MM.1S (cell line): Measurements from ENCODE around the gene DRD1.

ENCODE experiments used
- DNase-seq: peaks from one replicate; pipeline ENCODE4 v3.0.0-alpha.2; 2015
- H2AFZ ChIP-seq: fragments of 300-600 bp; sonication (generic); 2 replicates; pipeline ENCODE4 v1.6.0; 2016; ENCODE audit warnings: antibody characterized with exemption, low read length
- H3F3A ChIP-seq: fragments of 300-600 bp; sonication (generic); 2 replicates; pipeline ENCODE4 v1.6.1; 2016; ENCODE audit warnings: mild to moderate bottlenecking, antibody characterized with exemption, low read length, moderate library complexity, mixed read lengths; ENCODE audit not compliant: insufficient read depth
- H3K27ac ChIP-seq: fragments of 300-600 bp; sonication (generic); 2 replicates; pipeline ENCODE4 v1.5.1; 2016; ENCODE audit warnings: mild to moderate bottlenecking, low read length
- H3K27me3 ChIP-seq: fragments of 300-600 bp; sonication (generic); replicated peaks from 2 replicates; pipeline ENCODE4 v1.6.0; 2016; ENCODE audit warnings: low read length; ENCODE audit not compliant: insufficient read depth
- H3K36me3 ChIP-seq: fragments of 300-600 bp; sonication (generic); replicated peaks from 2 replicates; pipeline ENCODE4 v1.6.1; 2016; ENCODE audit warnings: mild to moderate bottlenecking, low read length, mixed read lengths; ENCODE audit not compliant: insufficient read depth
- H3K4me1 ChIP-seq: fragments of 300-600 bp; sonication (generic); 2 replicates; pipeline ENCODE4 v1.6.1; 2016; ENCODE audit warnings: low read length, mixed read lengths
- H3K4me2 ChIP-seq: fragments of 300-600 bp; sonication (generic); 2 replicates; pipeline ENCODE4 v1.6.0; 2016; ENCODE audit warnings: low read depth, low read length
- H3K4me3 ChIP-seq: fragments of 300-600 bp; sonication (generic); 2 replicates; pipeline ENCODE4 v1.5.1; 2016; ENCODE audit warnings: low read length, mixed read lengths
- H3K79me2 ChIP-seq: fragments of 300-600 bp; sonication (generic); 2 replicates; pipeline ENCODE4 v1.6.1; 2016; ENCODE audit warnings: mixed run types, low read length, mixed read lengths
- H3K9ac ChIP-seq: fragments of 300-600 bp; sonication (generic); 2 replicates; pipeline ENCODE4 v1.6.1; 2016; ENCODE audit warnings: low read length, mixed read lengths
- H3K9me2 ChIP-seq: fragments of 300-600 bp; sonication (generic); replicated peaks from 2 replicates; pipeline ENCODE4 v1.6.1; 2016; ENCODE audit warnings: mild to moderate bottlenecking, low read length, mixed read lengths; ENCODE audit not compliant: insufficient read depth
- H3K9me3 ChIP-seq: fragments of 300-600 bp; sonication (generic); replicated peaks from 2 replicates; pipeline ENCODE4 v1.6.1; 2016; ENCODE audit warnings: mild to moderate bottlenecking, low read length, mixed read lengths; ENCODE audit not compliant: insufficient read depth
- H4K20me1 ChIP-seq: fragments of 300-600 bp; sonication (generic); 2 replicates; pipeline ENCODE4 v1.6.1; 2016; ENCODE audit warnings: mild to moderate bottlenecking, low read length, moderate library complexity, mixed read lengths; ENCODE audit not compliant: insufficient read depth
- CTCF ChIP-seq: fragments of 300-600 bp; sonication (generic); IDR thresholded peaks from 2 replicates; pipeline ENCODE4 v1.5.1; 2016; ENCODE audit warnings: antibody characterized with exemption, low read length, mixed read lengths
- EZH2 ChIP-seq: fragments of 300-600 bp; sonication (generic); optimal IDR thresholded peaks from 2 replicates; pipeline ENCODE3; 2017; ENCODE audit warnings: low read depth, mild to moderate bottlenecking, antibody characterized with exemption, low read length, mixed read lengths
- EZH2phosphoT487 ChIP-seq: fragments of 300-600 bp; sonication (generic); IDR thresholded peaks from 2 replicates; pipeline ENCODE4 v1.6.1; 2018; ENCODE audit warnings: antibody characterized with exemption, low read length

Gene DRD1

GRCh38 chr5:175478008-175478383 is 34.0 kb upstream of the DRD1 start:
- Histone ChIP-seq H3K79me2 (peaks cover 45% of the 10 kb centered on the region), H3K9ac (no peak overlapping the region; the same call in 1 of the 2 replicates), H3K27me3 (peaks cover 11% of the 10 kb centered on the region; the same call in 1 of the 2 replicates), H3K4me3 (peak overlapping the region; percentile 94), H4K20me1 (peaks cover 9% of the 10 kb centered on the region; the same call in 1 of the 2 replicates), H3K4me1 (peaks cover 10% of the 10 kb centered on the region), H3K9me2 (no peaks in the 10 kb centered on the region), H3K4me2 (peak overlapping the region; percentile 85), H3F3A (no peaks in the 10 kb centered on the region), H3K27ac (no peak overlapping the region), H2AFZ (peak overlapping the region; percentile 66), H3K36me3 (no peaks in the 10 kb centered on the region; the same call in 1 of the 2 replicates), H3K9me3 (no peaks in the 10 kb centered on the region)
- no peak for TF ChIP-seq CTCF
- no peak for TF ChIP-seq EZH2
- no peak for TF ChIP-seq EZH2phosphoT487
- DNase-seq, result no peak

DNA sequence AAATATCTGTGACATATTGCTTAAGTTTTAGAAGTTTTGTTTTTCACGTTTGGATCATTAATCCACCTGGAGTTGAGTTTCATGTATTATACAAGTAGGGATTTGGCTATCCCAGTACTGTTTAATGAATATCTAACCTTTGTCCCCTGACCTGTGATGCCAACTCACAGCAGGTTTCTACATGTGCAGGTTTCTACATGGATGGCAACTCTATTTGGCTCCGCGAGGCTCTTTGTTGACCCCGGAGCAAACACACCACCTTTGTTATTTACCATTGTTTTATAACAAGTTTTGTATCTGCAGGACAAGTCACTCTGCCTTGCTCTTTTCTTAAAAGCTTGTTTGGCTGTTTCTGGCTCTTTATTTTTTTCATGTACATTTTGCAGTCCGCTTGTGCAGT is 33.5 kb upstream of the DRD1 start:
- no peak overlapping the region for H3K4me3 ChIP-seq
- TF ChIP-seq EZH2phosphoT487 (no peak), CTCF (no peak), EZH2 (no peak)
- no peak overlapping the region for H3K9ac ChIP-seq
- H3K9me3 ChIP-seq, result no peaks in the 10 kb centered on the region
- H3K79me2 ChIP-seq, result peaks cover 39% of the 10 kb centered on the region
- no peaks in the 10 kb centered on the region for H3K9me2 ChIP-seq
- H2AFZ ChIP-seq, result no peak overlapping the region
- H3K27me3 ChIP-seq, result peaks cover 11% of the 10 kb centered on the region; the same call in 1 of the 2 replicates
- no peak for DNase-seq
- H3K4me1 ChIP-seq, result peaks cover 10% of the 10 kb centered on the region
- H3F3A ChIP-seq, result no peaks in the 10 kb centered on the region
- H3K4me2 ChIP-seq, result no peak overlapping the region
- H3K36me3 ChIP-seq, result no peaks in the 10 kb centered on the region; the same call in 1 of the 2 replicates
- no peak overlapping the region for H3K27ac ChIP-seq
- H4K20me1 ChIP-seq, result peaks cover 6% of the 10 kb centered on the region; the same call in 1 of the 2 replicates

DNA sequence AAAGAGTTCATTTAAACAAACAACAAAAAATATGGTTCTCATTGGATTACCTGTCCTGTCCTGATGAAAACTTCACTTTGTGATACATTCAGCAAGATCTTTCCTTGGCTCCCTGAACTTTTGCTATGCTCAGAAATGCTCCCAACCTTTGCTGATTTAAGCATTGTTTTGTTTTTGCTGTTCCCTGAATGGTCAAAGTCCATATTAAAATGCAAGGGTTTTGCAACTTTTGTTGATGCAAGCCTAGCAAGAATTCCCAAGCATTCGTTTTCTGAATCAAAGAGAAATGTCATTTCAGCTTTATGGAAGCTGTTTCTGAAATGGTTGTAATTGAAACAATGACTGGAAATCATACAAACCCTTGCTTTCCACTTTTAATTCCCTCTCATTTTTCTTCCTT is 31.3 kb upstream of the DRD1 start:
- Histone ChIP-seq H3K79me2 (peaks cover 17% of the 10 kb centered on the region), H3K27me3 (peaks cover 11% of the 10 kb centered on the region; the same call in 1 of the 2 replicates), H3K4me3 (no peak overlapping the region), H3K36me3 (no peaks in the 10 kb centered on the region; the same call in 1 of the 2 replicates), H3K4me1 (peaks cover 5% of the 10 kb centered on the region), H3K27ac (no peak overlapping the region), H3K4me2 (no peak overlapping the region), H3K9me2 (no peaks in the 10 kb centered on the region), H4K20me1 (no peaks in the 10 kb centered on the region), H2AFZ (no peak overlapping the region), H3K9ac (no peak overlapping the region), H3F3A (no peaks in the 10 kb centered on the region), H3K9me3 (no peaks in the 10 kb centered on the region)
- DNase-seq, result no peak
- no peak for TF ChIP-seq EZH2phosphoT487
- no peak for TF ChIP-seq CTCF
- TF ChIP-seq EZH2, result no peak
